ENCODE data around the gene MANBA.

GRCh38 chr4:102606261-102606660 is 154.5 kb downstream of the MANBA start:
- TF ChIP-seq MAZ (IDR thresholded peaks at IDR 0.05; ENCODE audit: borderline replicate concordance, low read depth, low read length) (no peak), EP300 (IDR thresholded peaks at IDR 0.05) (no peak), CHD4 (IDR thresholded peaks at IDR 0.05; ENCODE audit: borderline replicate concordance) (no peak), FOSL2 (IDR thresholded peaks at IDR 0.05) (no peak), FOSL2 (CRISPR knock-in tag; IDR thresholded peaks at IDR 0.05) (no peak), FOXS1 (CRISPR knock-in tag; IDR thresholded peaks at IDR 0.05) (no peak), KDM1A (IDR thresholded peaks at IDR 0.05; ENCODE audit: low read depth) (no peak)
- TF ChIP-seq, protein P1, sequence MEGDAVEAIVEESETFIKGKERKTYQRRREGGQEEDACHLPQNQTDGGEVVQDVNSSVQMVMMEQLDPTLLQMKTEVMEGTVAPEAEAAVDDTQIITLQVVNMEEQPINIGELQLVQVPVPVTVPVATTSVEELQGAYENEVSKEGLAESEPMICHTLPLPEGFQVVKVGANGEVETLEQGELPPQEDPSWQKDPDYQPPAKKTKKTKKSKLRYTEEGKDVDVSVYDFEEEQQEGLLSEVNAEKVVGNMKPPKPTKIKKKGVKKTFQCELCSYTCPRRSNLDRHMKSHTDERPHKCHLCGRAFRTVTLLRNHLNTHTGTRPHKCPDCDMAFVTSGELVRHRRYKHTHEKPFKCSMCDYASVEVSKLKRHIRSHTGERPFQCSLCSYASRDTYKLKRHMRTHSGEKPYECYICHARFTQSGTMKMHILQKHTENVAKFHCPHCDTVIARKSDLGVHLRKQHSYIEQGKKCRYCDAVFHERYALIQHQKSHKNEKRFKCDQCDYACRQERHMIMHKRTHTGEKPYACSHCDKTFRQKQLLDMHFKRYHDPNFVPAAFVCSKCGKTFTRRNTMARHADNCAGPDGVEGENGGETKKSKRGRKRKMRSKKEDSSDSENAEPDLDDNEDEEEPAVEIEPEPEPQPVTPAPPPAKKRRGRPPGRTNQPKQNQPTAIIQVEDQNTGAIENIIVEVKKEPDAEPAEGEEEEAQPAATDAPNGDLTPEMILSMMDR (IDR thresholded peaks at IDR 0.05), result no peak
- TF ChIP-seq, protein P2, sequence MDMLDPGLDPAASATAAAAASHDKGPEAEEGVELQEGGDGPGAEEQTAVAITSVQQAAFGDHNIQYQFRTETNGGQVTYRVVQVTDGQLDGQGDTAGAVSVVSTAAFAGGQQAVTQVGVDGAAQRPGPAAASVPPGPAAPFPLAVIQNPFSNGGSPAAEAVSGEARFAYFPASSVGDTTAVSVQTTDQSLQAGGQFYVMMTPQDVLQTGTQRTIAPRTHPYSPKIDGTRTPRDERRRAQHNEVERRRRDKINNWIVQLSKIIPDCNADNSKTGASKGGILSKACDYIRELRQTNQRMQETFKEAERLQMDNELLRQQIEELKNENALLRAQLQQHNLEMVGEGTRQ (IDR thresholded peaks at IDR 0.05), result no peak

All from A549 (cell line).